GM21447 (cell line): Measurements from ENCODE around the gene CSH2.

ENCODE experiments used
- ATAC-seq: cut with Tn5 transposase; IDR thresholded peaks from one replicate; pipeline ENCODE4 v1.9.1; 2021; ENCODE audit not compliant: unreplicated experiment

CSH2 gene

GRCh38 chr17:63855185-63855584 lies 18.3 kb downstream of the CSH2 start:
- no peak for ATAC-seq

GRCh38 chr17:63854709-63855108 lies 18.8 kb downstream of the CSH2 start:
- ATAC-seq, result no peak

GRCh38 chr17:63853260-63853659 lies 20.2 kb downstream of the CSH2 start:
- ATAC-seq, result no peak

GRCh38 chr17:63850401-63850800 lies 23.1 kb downstream of the CSH2 start:
- ATAC-seq, result no peak

GRCh38 chr17:63848834-63849689 lies 24.4 kb downstream of the CSH2 start:
- ATAC-seq, result peak; percentile 78

- no peak for ATAC-seq
Measured at GRCh38 chr17:63847525-63848249, 25.8 kb downstream of the CSH2 start.

GRCh38 chr17:63845509-63845908 lies 28.0 kb downstream of the CSH2 start:
- ATAC-seq, result no peak

- no peak for ATAC-seq
Measured at GRCh38 chr17:63843910-63844677, 29.4 kb downstream of the CSH2 start.

- ATAC-seq, result peak; percentile 22
Measured at GRCh38 chr17:63843387-63843888, 30.0 kb downstream of the CSH2 start.

- peak; percentile 78 for ATAC-seq
Measured at GRCh38 chr17:63842540-63843386, 30.7 kb downstream of the CSH2 start, which contains the start of gene SMARCD2. SMARCD2 (minus strand) TSS chr17:63842685; CDS start chr17:63842674, 11 bp downstream.

GRCh38 chr17:63842173-63842539 lies 31.3 kb downstream of the CSH2 start:
- peak; percentile 19 for ATAC-seq

- no peak for ATAC-seq
Measured at GRCh38 chr17:63841350-63842172, 31.9 kb downstream of the CSH2 start.

GRCh38 chr17:63840591-63841349 lies 32.7 kb downstream of the CSH2 start:
- no peak for ATAC-seq

- no peak for ATAC-seq
Measured at GRCh38 chr17:63838631-63839171, 34.8 kb downstream of the CSH2 start.

GRCh38 chr17:63837962-63838600 lies 35.4 kb downstream of the CSH2 start:
- no peak for ATAC-seq

GRCh38 chr17:63837480-63837879 lies 36.0 kb downstream of the CSH2 start:
- no peak for ATAC-seq

GRCh38 chr17:63836811-63837210 lies 36.7 kb downstream of the CSH2 start:
- ATAC-seq, result no peak

- ATAC-seq, result no peak
Measured at GRCh38 chr17:63835167-63835720, 38.2 kb downstream of the CSH2 start.
